ENCODE measurements around the gene PPFIBP1.

DNA sequence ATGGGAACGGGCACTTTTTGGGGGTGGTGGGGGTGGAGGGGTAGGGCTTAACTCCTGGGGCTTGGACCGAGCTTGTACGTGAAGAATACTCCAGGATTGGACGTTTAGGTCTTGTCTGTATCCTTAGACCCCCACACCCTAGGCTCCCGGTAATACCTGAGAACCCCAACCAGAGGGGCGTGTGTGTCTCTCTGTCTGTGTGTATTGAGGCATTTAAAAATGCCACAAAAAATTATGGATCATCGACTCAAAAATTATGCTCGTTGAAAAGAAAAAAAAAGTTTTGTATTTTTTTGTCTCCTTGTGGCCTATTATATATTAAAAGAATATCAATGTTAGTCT, 459 bp downstream of the PPFIBP1 start:
- TF ChIP-seq POLR2AphosphoS5 (IDR thresholded peaks at IDR 0.05) (no peak), CTCF (IDR thresholded peaks at IDR 0.05) (peak in 1 of 7 experiments; percentile 35), POLR2A (IDR thresholded peaks at IDR 0.05) (no peak)

All from stomach (tissue), 4 donors.